Smooth muscle cell (in vitro differentiated cells): ENCODE measurements around the gene GRM3. TPM values are rescaled to one million over a fixed set of nuclear protein-coding genes. Genes with fewer than 3 reads are reported as not detected.
"Not testable (repeated sequence)": the region's sequence is repeated elsewhere in the genome, so short reads cannot be mapped to it uniquely, and the experiment has no call there.

Experiments used
- DNase-seq: peaks from one replicate; lab custom pipeline; 2025; ENCODE audit not compliant: unreplicated experiment; lab: John Stamatoyannopoulos, UW
- H2AFZ ChIP-seq: fragments of 200-600 bp; sonication (generic); 2 replicates; pipeline ENCODE4 v1.6.0; 2016; ENCODE audit warnings: antibody characterized with exemption, low read depth, mild to moderate bottlenecking
- H3F3A ChIP-seq: fragments of 200-600 bp; sonication (generic); 2 replicates; pipeline ENCODE4 v1.6.0; 2017; ENCODE audit warnings: antibody characterized with exemption, low read depth
- H3K27ac ChIP-seq: fragments of 200-600 bp; sonication (generic); 2 replicates; pipeline ENCODE4 v1.5.1; 2016; ENCODE audit warnings: low read depth, mild to moderate bottlenecking
- H3K27me3 ChIP-seq: fragments of 200-600 bp; sonication (generic); 2 replicates; pipeline ENCODE4 v1.6.1; 2016; ENCODE audit warnings: low read depth, mild to moderate bottlenecking
- H3K36me3 ChIP-seq: fragments of 200-600 bp; sonication (generic); 2 replicates; pipeline ENCODE4 v1.5.1; 2016; ENCODE audit warnings: low read depth
- H3K4me1 ChIP-seq: fragments of 200-600 bp; sonication (generic); 2 replicates; pipeline ENCODE4 v1.5.1; 2016; ENCODE audit warnings: low read depth
- H3K4me2 ChIP-seq: fragments of 200-600 bp; sonication (generic); 2 replicates; pipeline ENCODE4 v1.6.0; 2016; ENCODE audit warnings: mild to moderate bottlenecking
- H3K4me3 ChIP-seq: fragments of 200-600 bp; sonication (generic); 2 replicates; pipeline ENCODE4 v1.5.1; 2016; ENCODE audit warnings: mild to moderate bottlenecking
- H3K79me2 ChIP-seq: fragments of 200-600 bp; sonication (generic); 2 replicates; pipeline ENCODE4 v1.6.0; 2016; ENCODE audit warnings: low read depth, mild to moderate bottlenecking
- H3K9ac ChIP-seq: fragments of 200-600 bp; sonication (generic); 2 replicates; pipeline ENCODE4 v1.6.0; 2016; ENCODE audit warnings: low read depth
- H3K9me3 ChIP-seq: fragments of 200-600 bp; sonication (generic); replicated peaks from 2 replicates; pipeline ENCODE4 v1.5.1; 2016; ENCODE audit warnings: low read depth
- H4K20me1 ChIP-seq: fragments of 200-600 bp; sonication (generic); 2 replicates; pipeline ENCODE4 v1.6.0; 2016; ENCODE audit warnings: low read depth
- CTCF ChIP-seq: fragments of 200-600 bp; sonication (generic); IDR thresholded peaks from 2 replicates; pipeline ENCODE4 v1.5.1; 2017; ENCODE audit warnings: borderline replicate concordance, mild to moderate bottlenecking, antibody characterized with exemption; ENCODE audit not compliant: insufficient read depth, poor library complexity, severe bottlenecking
- WGBS: methylation state at CpG from one replicate; pipeline ENCODE4 v1.1.7; 2016; ENCODE audit warnings: low lambda C conversion rate; 5-methylcytosine and 5-hydroxymethylcytosine counted together
- polyA plus RNA-seq: library from polyadenylated mRNA; unstranded; fragments of >200 nt; fragmentation: Nextera tagmentation; extraction: Ambion mirVana; gene quantifications from 2 replicates; pipeline ENCODE4 v1.2.1, GENCODE V29; 2016
- total RNA-seq: library from RNA; depleted of rRNA; stranded (reverse); fragments of >200 nt; gene quantifications from 2 replicates; pipeline ENCODE4 v1.2.3, GENCODE V29; 2014

GRM3 gene
- total and polyA plus RNA-seq, 2 experiments from 2014 or later: 0.35 TPM; not detected in 1

GRCh38 chr7:86600506-86601290 lies 43.0 kb upstream of the GRM3 start:
- DNase-seq: no peak
- Histone ChIP-seq H3K36me3 (no peaks in the 10 kb centered on the region), H3K27me3 (no peaks in the 10 kb centered on the region), H3K4me2 (no peak overlapping the region), H3K27ac (no peak overlapping the region), H3K4me1 (no peaks in the 10 kb centered on the region), H3F3A (no peaks in the 10 kb centered on the region), H3K79me2 (no peaks in the 10 kb centered on the region), H4K20me1 (no peaks in the 10 kb centered on the region), H3K9me3 (no peaks in the 10 kb centered on the region), H3K4me3 (no peak overlapping the region), H2AFZ (no peak overlapping the region), H3K9ac (no peak overlapping the region)
- WGBS: 83% methylated on average over 6 of the region's 6 CpGs
- TF ChIP-seq CTCF: no peak

- H3K27ac ChIP-seq, H3K36me3 ChIP-seq: not testable (repeated sequence)
- 81% methylated on average over 2 of the region's 2 CpGs for WGBS
These were observed 28.0 kb upstream of the GRM3 start for GRCh38 chr7:86615711-86616110.

GRCh38 chr7:86644282-86645224 lies 844 bp downstream of the GRM3 start:
- Histone ChIP-seq H3K27ac (no peak overlapping the region), H3F3A (no peaks in the 10 kb centered on the region), H3K36me3 (no peaks in the 10 kb centered on the region), H3K79me2 (no peaks in the 10 kb centered on the region), H4K20me1 (no peaks in the 10 kb centered on the region), H3K4me3 (peak overlapping the region; percentile 46), H3K4me2 (peak overlapping the region; percentile 86), H3K9me3 (no peaks in the 10 kb centered on the region), H3K4me1 (peaks cover 26% of the 10 kb centered on the region), H3K9ac (no peak overlapping the region), H3K27me3 (peaks cover 81% of the 10 kb centered on the region), H2AFZ (peak overlapping the region; percentile 54)
- no peak for TF ChIP-seq CTCF
- 3% methylated on average over 41 of the region's 42 CpGs for WGBS
- no peak for DNase-seq

More at GRCh38 chr7:86615711-86616110, 28.0 kb upstream of the GRM3 start:
- not testable (repeated sequence) for H3K9ac ChIP-seq, H3K4me1 ChIP-seq, H3K9me3 ChIP-seq, H3K4me2 ChIP-seq, H3F3A ChIP-seq, H4K20me1 ChIP-seq, DNase-seq, H3K79me2 ChIP-seq, H2AFZ ChIP-seq, H3K4me3 ChIP-seq, H3K27me3 ChIP-seq

GRCh38 chr7:86645225-86645608 lies 1.5 kb downstream of the GRM3 start:
- TF ChIP-seq CTCF: no peak
- Histone ChIP-seq H4K20me1 (no peaks in the 10 kb centered on the region), H3K79me2 (no peaks in the 10 kb centered on the region), H2AFZ (no peak overlapping the region), H3K9ac (no peak overlapping the region), H3K36me3 (no peaks in the 10 kb centered on the region), H3K27me3 (peaks cover 74% of the 10 kb centered on the region), H3K9me3 (no peaks in the 10 kb centered on the region), H3K4me1 (peaks cover 26% of the 10 kb centered on the region), H3K27ac (no peak overlapping the region), H3F3A (no peaks in the 10 kb centered on the region), H3K4me2 (peak overlapping the region; percentile 86), H3K4me3 (no peak overlapping the region)
- no peak for DNase-seq
- 14% methylated on average over 13 of the region's 13 CpGs for WGBS
